Adipose tissue (tissue), 3 donors: ENCODE results near the gene GPR156. TPM values are rescaled to one million over a fixed set of nuclear protein-coding genes. Genes with fewer than 3 reads are reported as not detected.
"Not testable (repeated sequence)": the region's sequence is repeated elsewhere in the genome, so short reads cannot be mapped to it uniquely, and the experiment has no call there.

Source experiments
- H3K27ac ChIP-seq: one replicate; pipeline ENCODE4 v1.5.1; 2013; ENCODE audit warnings: low read depth, low read length
- WGBS, 3 donors: extraction: QIAGEN DNeasy Blood & Tissue Kit; methylation state at CpG; one replicate each; pipeline ENCODE4 v1.1.7; 2013; 5-methylcytosine and 5-hydroxymethylcytosine counted together
- polyA plus RNA-seq, 3 donors: library from polyadenylated mRNA; stranded (reverse); fragments of 200-250 nt; gene quantifications; one replicate each; pipeline ENCODE4 v1.2.3, GENCODE V29; 2013
- donor health status: healthy with polysubstance abuse.
- donor health status: Bipolar disorder and iron deficiency.
- donor health status: healthy.

The GPR156 gene
- polyA plus RNA-seq, 3 donors, result 0.01 to 0.11 (median 0.07) TPM

DNA sequence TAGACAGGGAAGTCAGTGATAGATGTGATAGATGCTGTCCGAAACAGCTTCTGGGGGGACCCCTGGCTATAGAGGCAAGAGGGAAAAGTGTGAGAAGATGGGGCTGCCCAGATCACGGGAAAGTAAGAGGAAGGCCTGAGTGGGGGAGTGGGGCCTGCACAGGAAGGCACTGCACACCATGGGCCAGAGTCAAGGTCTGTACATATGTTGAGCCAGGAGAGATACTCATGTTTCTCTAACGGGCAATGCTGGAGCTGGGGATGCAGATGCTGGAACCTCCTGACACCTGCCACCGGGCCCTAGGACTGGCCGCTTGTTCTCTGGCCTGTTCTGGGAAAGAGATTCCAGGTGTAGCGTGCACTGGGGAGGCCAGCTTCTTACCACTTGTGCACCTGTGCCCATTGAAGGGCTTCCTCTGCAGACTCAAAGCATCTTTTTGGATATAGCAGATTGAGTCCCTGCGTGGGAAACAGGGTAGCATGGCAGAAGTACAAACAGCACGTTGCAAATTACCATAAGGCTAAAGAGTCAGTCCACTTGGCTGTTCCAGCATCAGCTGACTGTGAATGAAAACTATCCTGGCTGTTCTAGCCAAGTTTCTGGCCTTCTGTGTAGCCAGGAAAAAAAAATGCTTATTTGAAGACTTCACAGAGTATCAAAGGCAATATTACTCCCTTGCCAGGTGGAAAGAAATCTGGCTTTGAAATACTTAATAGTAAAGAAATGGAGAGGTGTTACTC is 113.7 kb downstream of the GPR156 start:
- H3K27ac ChIP-seq, result no peak overlapping the region
- WGBS, 3 donors, result 82 to 88% (median 87%) methylated on average over 8 of the region's 8 CpGs

- WGBS, 3 donors, result 76 to 91% (median 90%) methylated on average over 2 of the region's 2 CpGs
- H3K27ac ChIP-seq, result no peak overlapping the region
Observed at GRCh38 chr3:120170223-120170622, 114.8 kb downstream of the GPR156 start.

DNA sequence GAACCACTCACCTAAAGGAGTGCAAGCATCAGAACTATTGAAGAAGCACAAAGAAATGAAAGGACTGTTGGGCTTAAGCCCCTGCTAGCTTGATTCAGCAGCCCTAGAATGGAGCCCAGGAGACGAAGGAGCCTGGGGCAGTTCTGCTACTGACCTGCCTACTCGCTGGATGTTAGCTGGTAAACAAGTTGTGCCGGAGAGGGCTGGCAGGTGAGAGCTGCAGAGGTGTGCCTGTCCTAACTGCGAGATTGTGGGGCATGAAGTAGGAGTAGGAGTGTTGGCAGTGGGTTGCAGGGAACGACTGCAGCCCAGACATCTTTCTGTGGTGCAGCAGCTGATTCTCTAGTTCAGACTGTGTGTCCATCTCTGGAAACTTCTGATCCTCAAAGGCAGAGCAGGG is 115.6 kb downstream of the GPR156 start:
- no peak overlapping the region for H3K27ac ChIP-seq
- 83 to 92% (median 92%) methylated on average over 5 of the region's 5 CpGs for WGBS, 3 donors

DNA sequence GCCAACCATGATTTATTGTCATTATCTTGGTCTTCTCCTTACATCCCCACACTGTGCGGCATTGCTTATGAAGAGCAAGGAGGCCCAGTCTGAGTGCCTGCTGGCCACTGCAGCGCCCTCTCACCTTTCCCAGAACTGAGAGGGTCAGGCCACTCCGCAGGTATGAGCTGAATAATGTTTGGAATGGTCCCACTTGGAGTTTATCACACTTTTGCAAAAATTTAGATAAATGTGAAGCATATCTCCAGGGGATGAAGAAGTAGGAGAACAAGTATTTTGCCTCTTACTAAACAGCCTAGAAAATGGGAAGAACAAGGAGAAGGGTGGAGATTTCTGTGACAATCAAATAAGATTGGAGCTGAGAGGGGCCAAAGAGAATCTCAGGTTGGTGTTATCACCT is 116.4 kb downstream of the GPR156 start:
- H3K27ac ChIP-seq, result no peak overlapping the region
- 92 to 94% (median 92%) methylated on average over 3 of the region's 3 CpGs for WGBS, 3 donors

DNA sequence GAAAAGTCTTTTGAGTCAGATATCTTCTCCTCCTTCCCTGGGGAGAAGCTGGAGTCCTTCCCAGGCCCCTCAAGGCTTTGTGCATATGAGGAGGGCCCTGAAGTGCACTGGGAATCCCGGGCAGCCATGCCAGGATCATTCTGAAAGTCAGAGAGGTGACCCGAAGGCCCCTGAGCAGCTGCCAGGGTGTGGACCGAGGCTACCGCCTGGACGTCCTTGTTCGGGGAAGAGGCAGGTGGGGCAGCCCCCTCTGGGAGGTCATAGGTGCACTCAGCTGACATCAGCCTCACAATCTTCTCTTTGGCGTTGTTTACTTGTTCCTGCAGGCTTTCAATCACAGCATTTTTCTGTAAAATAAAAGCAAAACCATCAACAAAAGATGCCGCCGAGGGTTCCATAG is 117.0 kb downstream of the GPR156 start:
- 77 to 89% (median 81%) methylated on average over 9 of the region's 9 CpGs for WGBS, 3 donors
- no peak overlapping the region for H3K27ac ChIP-seq

DNA sequence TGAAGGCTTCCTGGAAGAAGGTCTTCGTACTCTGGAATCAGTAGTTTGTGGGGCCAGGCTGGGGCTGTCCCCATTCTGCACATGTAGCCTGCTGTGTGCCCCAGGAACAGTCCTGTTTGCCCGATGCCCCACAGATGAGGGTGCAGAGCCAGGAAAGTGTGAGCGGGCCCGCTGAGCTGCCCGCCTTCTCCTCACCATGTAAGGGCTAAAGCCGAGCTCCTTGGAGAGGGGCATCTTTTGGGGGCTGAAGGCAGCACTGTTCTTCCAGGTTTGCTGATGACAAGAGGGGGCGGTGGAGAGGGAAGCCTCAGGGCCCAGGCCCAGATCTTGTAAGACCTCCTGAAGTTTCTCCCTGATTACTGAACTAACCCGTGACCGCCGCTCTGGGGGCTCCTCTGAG is 117.5 kb downstream of the GPR156 start:
- WGBS, 3 donors, result 84 to 90% (median 86%) methylated on average over 10 of the region's 10 CpGs
- no peak overlapping the region for H3K27ac ChIP-seq

DNA sequence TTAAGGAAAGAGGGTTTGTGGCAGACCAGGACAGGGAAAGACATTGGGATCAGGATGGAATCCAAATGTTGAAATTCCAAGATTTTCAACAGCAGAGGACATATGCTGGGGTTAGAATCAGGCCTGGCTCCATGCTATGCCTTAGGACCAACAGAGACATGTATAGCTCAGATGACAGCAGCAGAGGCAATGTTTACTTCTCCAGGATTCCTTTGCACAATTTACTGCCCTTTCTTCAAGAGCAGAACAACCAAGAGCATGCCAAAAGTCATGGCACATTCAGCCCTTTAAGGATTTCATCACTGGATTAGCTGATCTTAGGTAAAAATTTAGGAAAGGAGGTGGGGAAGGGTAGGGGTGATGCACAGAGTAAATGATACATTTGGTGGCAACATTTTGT is 121.2 kb downstream of the GPR156 start:
- no peak overlapping the region for H3K27ac ChIP-seq

DNA sequence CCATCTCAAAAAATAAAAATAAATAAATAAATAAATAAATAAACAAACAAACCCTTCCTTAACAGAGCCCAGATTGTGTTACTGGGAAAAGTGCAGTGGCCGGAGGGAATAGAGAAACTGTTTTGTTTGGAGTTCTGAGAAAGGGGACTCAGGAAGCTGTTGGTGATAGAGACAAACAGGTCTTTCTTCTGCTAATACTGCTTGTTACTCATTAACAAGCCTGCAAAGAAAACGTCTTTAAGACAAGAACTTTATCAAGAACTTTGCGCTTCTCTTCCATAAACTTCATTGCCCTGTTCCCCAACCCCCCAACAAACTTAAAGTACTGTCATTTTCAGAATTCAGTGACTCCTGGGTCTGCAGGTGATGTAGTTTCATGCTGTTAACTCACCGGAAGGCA is 122.0 kb downstream of the GPR156 start:
- WGBS, 3 donors, result 38 to 91% (median 89%) methylated on average over 4 of the region's 4 CpGs
- no peak overlapping the region for H3K27ac ChIP-seq

- no peak overlapping the region for H3K27ac ChIP-seq
Observed at GRCh38 chr3:120162400-120162799, 122.6 kb downstream of the GPR156 start.

GRCh38 chr3:120161902-120162301 is 123.1 kb downstream of the GPR156 start:
- 72 to 93% (median 90%) methylated on average over 3 of the region's 3 CpGs for WGBS, 3 donors

DNA sequence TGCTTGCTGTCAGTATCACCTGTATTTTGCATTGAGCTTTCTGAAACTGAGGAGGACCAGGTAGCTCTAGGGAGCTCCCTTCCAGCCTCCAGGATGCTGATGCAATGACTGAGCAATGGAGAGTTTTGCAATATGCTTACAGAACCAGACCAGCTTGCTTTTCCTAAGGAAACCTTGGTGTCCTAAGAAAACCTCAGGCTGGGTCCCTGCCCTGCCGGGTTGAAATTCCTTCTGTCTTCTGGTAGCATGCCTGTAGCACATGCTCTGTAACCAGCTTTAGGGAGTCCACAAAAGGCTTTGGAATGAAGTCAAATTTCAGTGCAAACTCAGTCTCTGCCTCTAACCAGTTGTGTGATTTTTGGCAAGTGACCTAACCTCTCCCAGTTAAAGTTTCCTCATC is 125.0 kb downstream of the GPR156 start:
- H3K27ac ChIP-seq, result no peak overlapping the region
- 13 to 30% (median 22%) methylated on average over 1 of the region's 1 CpG for WGBS, 3 donors

More at GRCh38 chr3:120161902-120162301, 123.1 kb downstream of the GPR156 start:
- no peak overlapping the region for H3K27ac ChIP-seq

DNA sequence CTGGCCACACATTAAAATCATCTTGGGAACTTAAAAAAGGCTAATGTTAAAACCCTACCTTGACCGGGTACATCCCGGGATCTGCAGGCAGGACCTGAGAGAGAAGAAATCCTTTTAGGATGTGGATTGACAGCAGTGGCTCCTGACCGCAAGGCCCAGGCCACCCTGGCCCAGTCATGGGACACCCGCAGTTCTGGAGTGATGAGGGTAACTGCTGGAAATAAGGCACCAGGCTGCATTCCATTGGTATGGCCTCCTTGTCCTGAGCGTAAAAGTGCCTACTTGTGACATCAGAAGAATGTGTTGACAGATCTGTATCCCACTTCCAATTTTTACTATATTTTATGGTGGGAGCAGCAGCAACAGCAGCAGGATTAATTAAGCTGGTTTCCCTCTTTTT is 127.3 kb downstream of the GPR156 start:
- no peak overlapping the region for H3K27ac ChIP-seq
- WGBS, 3 donors, result 94 to 98% (median 97%) methylated on average over 5 of the region's 5 CpGs

GRCh38 chr3:120157113-120157512 is 127.9 kb downstream of the GPR156 start:
- 70 to 82% (median 76%) methylated on average over 3 of the region's 3 CpGs for WGBS, 3 donors
- H3K27ac ChIP-seq, result no peak overlapping the region

GRCh38 chr3:120156699-120157098 is 128.3 kb downstream of the GPR156 start:
- no peak overlapping the region for H3K27ac ChIP-seq

GRCh38 chr3:120155694-120156093 is 129.3 kb downstream of the GPR156 start:
- H3K27ac ChIP-seq, result not testable (repeated sequence)
- WGBS, 3 donors, result 79 to 94% (median 80%) methylated on average over 3 of the region's 3 CpGs

- H3K27ac ChIP-seq, result no peak overlapping the region
Observed at GRCh38 chr3:120155108-120155507, 129.9 kb downstream of the GPR156 start.

GRCh38 chr3:120153294-120153693 is 131.7 kb downstream of the GPR156 start:
- no peak overlapping the region for H3K27ac ChIP-seq
- WGBS, 3 donors, result 36 to 74% (median 37%) methylated on average over 2 of the region's 2 CpGs

DNA sequence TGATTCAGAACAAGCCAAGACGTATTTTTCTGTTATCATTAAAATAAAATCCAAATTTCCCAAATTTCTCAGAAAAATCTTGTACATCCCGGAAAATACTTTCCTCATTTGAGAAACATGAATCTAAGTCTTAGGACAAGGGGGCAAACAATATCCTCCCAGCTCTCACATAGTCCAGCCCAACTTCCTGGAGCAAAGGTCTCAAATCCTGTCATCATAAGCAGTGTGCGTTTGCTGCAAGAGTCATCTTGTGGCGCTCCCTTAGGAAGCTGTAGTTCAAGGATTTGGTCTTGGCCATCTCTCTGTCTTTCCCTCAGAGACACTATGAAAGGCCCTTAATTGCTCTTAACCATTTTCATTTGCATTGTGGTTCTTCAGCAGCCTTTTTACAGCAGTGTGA is 133.2 kb downstream of the GPR156 start:
- H3K27ac ChIP-seq, result no peak overlapping the region
- WGBS, 3 donors, result 56 to 79% (median 59%) methylated on average over 4 of the region's 4 CpGs

DNA sequence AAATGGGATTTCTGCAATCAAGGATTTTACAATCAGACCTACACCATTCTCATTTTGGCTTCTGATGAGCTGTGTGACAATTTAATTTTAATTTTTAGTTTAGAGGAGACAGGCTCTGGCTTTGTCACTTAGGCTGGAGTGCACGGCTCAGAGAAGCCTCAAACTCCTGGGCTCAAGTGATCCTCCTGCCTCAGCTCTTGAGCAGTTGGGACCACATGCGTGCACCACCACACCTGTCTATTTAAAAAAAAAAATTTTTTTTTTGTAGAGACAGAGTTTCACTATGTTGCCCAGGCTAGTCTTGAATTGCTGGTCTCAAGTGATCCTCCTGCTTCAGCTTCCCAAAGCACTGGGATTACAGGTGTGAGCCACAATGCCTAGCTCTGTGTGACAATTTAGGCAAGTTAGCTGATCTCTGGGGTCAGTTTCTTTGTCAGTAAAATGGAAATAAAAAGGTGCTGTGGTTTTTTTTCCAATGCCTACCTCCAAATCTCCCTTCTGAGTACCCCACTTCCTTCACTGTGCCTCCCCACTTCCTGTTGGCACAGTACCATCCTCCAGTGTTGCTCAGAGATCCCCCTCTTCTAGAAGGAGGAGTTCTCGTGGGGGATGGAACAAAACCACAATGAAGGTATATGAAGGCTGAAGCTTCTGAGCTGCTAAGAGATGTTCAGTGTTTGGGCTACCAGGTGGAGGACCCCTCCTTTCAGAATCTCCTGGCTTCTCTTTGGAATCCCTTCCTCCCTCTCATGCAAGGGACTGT is 136.7 kb downstream of the GPR156 start:
- H3K27ac ChIP-seq, result no peak overlapping the region
- 75 to 95% (median 85%) methylated on average over 3 of the region's 3 CpGs for WGBS, 3 donors
